A673 (cell line): Measurements from ENCODE around the gene DLGAP1. TPM values are rescaled to one million over a fixed set of nuclear protein-coding genes. Genes with fewer than 3 reads are reported as not detected.

Experiments
- BruUV-seq: library from RNA; stranded (reverse); fragments of 400-500 nt; replicated peaks from 2 replicates; lab custom pipeline; 2021; lab: Mats Ljungman, UMichigan
- CTCF ChIA-PET: fragments of 300-600 bp; sonication (Branson Sonifier 250); formaldehyde crosslinking; loops from one replicate; lab custom pipeline; 2022; ENCODE audit warnings: antibody characterized with exemption; lab: Charles Lee
- POLR2A ChIA-PET: fragments of 300-600 bp; sonication (Branson Sonifier 250); formaldehyde crosslinking; loops from one replicate; lab custom pipeline; 2022; ENCODE audit warnings: antibody characterized with exemption; ENCODE audit not compliant: low non-redundant PET; lab: Charles Lee
- DNase-seq: peaks from one replicate; pipeline ENCODE4 v3.0.0-alpha.2; 2015; ENCODE audit warnings: low spot score
- H3K27ac ChIP-seq: fragments of 200-600 bp; sonication (generic); 2 replicates; pipeline ENCODE4 v1.5.1; 2016; ENCODE audit warnings: mixed run types, low read depth, mild to moderate bottlenecking, mixed read lengths, antibody characterized with exemption, low read length; ENCODE audit not compliant: poor library complexity, severe bottlenecking
- H3K27me3 ChIP-seq: fragments of 200-600 bp; sonication (generic); replicated peaks from 2 replicates; pipeline ENCODE4 v1.6.1; 2017; ENCODE audit warnings: mixed run types, low read depth, mild to moderate bottlenecking, mixed read lengths, antibody characterized with exemption, low read length; ENCODE audit not compliant: insufficient read depth, poor library complexity
- H3K36me3 ChIP-seq: fragments of 200-600 bp; sonication (generic); 2 replicates; pipeline ENCODE4 v1.6.1; 2016; ENCODE audit warnings: mixed run types, mild to moderate bottlenecking, mixed read lengths, antibody characterized with exemption, low read length; ENCODE audit not compliant: insufficient read depth, poor library complexity, severe bottlenecking
- H3K4me1 ChIP-seq: fragments of 200-600 bp; sonication (generic); 2 replicates; pipeline ENCODE4 v1.6.1; 2017; ENCODE audit warnings: mixed run types, mild to moderate bottlenecking, mixed read lengths, antibody characterized with exemption, low read length; ENCODE audit not compliant: insufficient read depth, poor library complexity, severe bottlenecking
- H3K4me3 ChIP-seq: fragments of 200-600 bp; sonication (generic); 2 replicates; pipeline ENCODE4 v1.5.1; 2016; ENCODE audit warnings: low read depth, mixed run types, mild to moderate bottlenecking, mixed read lengths, low read length; ENCODE audit not compliant: poor library complexity, severe bottlenecking
- H3K9me3 ChIP-seq: fragments of 200-600 bp; sonication (generic); 2 replicates; pipeline ENCODE4 v1.6.1; 2016; ENCODE audit warnings: mixed run types, low read depth, mild to moderate bottlenecking, mixed read lengths, antibody characterized with exemption, low read length; ENCODE audit not compliant: poor library complexity, severe bottlenecking
- CTCF ChIP-seq: fragments of 300-800, 200-600 bp; sonication (generic); conservative IDR thresholded peaks from 2 replicates; pipeline ENCODE4 v1.5.1; 2017; ENCODE audit warnings: low read depth, mild to moderate bottlenecking, antibody characterized with exemption, low read length, moderate library complexity, mixed read lengths
- EZH2 ChIP-seq: fragments of 200-600 bp; sonication (generic); IDR thresholded peaks from 2 replicates; pipeline ENCODE4 v1.6.1; 2017; ENCODE audit warnings: borderline replicate concordance, low read depth, mild to moderate bottlenecking, mixed read lengths, antibody characterized with exemption, low read length; ENCODE audit not compliant: poor library complexity, severe bottlenecking
- intact Hi-C: fragments of 100-400 bp; cut with micrococcal nuclease; formaldehyde crosslinking; loops from one replicate; pipeline ENCODE4 v1.10.0; 2022; ENCODE audit not compliant: unreplicated experiment
- total RNA-seq: library from RNA; stranded (reverse); gene quantifications from 2 replicates; pipeline ENCODE4 v1.2.3, GENCODE V29; 2021

Gene DLGAP1
- total RNA-seq, 1 experiment from 2014 or later, result 135 TPM

GRCh38 chr18:3529601-3530000, 925.5 kb downstream of the DLGAP1 start:
- H3K4me3 ChIP-seq, result no peak overlapping the region
- ChIA-PET CTCF (no interaction called here), POLR2A (no interaction called here)
- no peak for DNase-seq
- H3K4me1 ChIP-seq, result peaks cover 33% of the 10 kb centered on the region
- intact Hi-C loops, result no loop called here
- no TSS peak for BruUV-seq
- H3K27ac ChIP-seq, result no peak overlapping the region
- TF ChIP-seq CTCF (no peak), EZH2 (no peak)
- H3K36me3 ChIP-seq, result peaks cover 39% of the 10 kb centered on the region
- no peaks in the 10 kb centered on the region for H3K27me3 ChIP-seq
- no peaks in the 10 kb centered on the region for H3K9me3 ChIP-seq

GRCh38 chr18:3529077-3529476, 926.0 kb downstream of the DLGAP1 start:
- intact Hi-C loops, result no loop called here
- DNase-seq, result no peak
- CTCF ChIA-PET, result no interaction called here

GRCh38 chr18:3528231-3528630, 926.9 kb downstream of the DLGAP1 start:
- POLR2A ChIA-PET, result no interaction called here
- TF ChIP-seq EZH2, result no peak
- TF ChIP-seq CTCF, result no peak
- BruUV-seq, result no TSS peak

More at GRCh38 chr18:3529077-3529476, 926.0 kb downstream of the DLGAP1 start:
- H3K4me3 ChIP-seq, result no peak overlapping the region
- BruUV-seq, result no TSS peak
- H3K9me3 ChIP-seq, result peaks cover 4% of the 10 kb centered on the region
- H3K4me1 ChIP-seq, result peaks cover 33% of the 10 kb centered on the region
- H3K27me3 ChIP-seq, result no peaks in the 10 kb centered on the region
- no peak overlapping the region for H3K27ac ChIP-seq
- POLR2A ChIA-PET, result no interaction called here
- peaks cover 39% of the 10 kb centered on the region for H3K36me3 ChIP-seq
- TF ChIP-seq CTCF (no peak), EZH2 (no peak)

More at GRCh38 chr18:3528231-3528630, 926.9 kb downstream of the DLGAP1 start:
- Histone ChIP-seq H3K36me3 (peaks cover 34% of the 10 kb centered on the region), H3K4me3 (no peak overlapping the region), H3K4me1 (peaks cover 33% of the 10 kb centered on the region), H3K27me3 (no peaks in the 10 kb centered on the region), H3K27ac (no peak overlapping the region), H3K9me3 (peaks cover 7% of the 10 kb centered on the region)
- DNase-seq, result no peak
- intact Hi-C loops, result no loop called here
- CTCF ChIA-PET, result no interaction called here
